A549 (cell line): ENCODE measurements around the gene CCDC171. TPM values are rescaled to one million over a fixed set of nuclear protein-coding genes. Genes with fewer than 3 reads are reported as not detected.

Experiments
- ATAC-seq, 2 experiments: fragments of 200-7000 bp in 1 of 2; fragments of >200 bp in 1 of 2; cut with Nextera tagmentation in 1 of 2; cut with Tn5 transposase in 1 of 2; 3 replicates each; pipeline versions ENCODE4 v1.8.0 to v1.9.1; 2018 to 2020; ENCODE audit warnings: mild to moderate bottlenecking in 1 of 2, moderate library complexity in 1 of 2
- CTCF ChIA-PET: fragments of 300-600 bp; sonication (Branson Sonifier 250); formaldehyde crosslinking; extraction: SDS; loops from one replicate; lab custom pipeline; 2021; ENCODE audit warnings: antibody characterized with exemption, inconsistent platforms; lab: Yijun Ruan, JAX
- POLR2A ChIA-PET: fragments of 350-600 bp; formaldehyde crosslinking; extraction: SDS; loops from one replicate; lab custom pipeline; 2021; ENCODE audit warnings: antibody characterized with exemption, inconsistent platforms; lab: Yijun Ruan, JAX
- DNase-seq, 2 experiments: peaks; one replicate each; pipeline versions ENCODE4 v3.0.0 to v3.0.0-alpha.2; 2011 to 2016; ENCODE audit warnings: low read depth in 1 of 2, low spot score in 1 of 2
- FAIRE-seq: peaks from 2 replicates; lab custom pipeline; 2011; peaks lifted over from hg19 to GRCh38; lab: Jason Lieb, UNC
- H3K27ac ChIP-seq, 2 experiments: fragments of >200 bp; sonication (Bioruptor Twin); formaldehyde crosslinking; 3 replicates each; pipeline ENCODE4 v1.5.1; 2016 to 2017
- H3K4me1 ChIP-seq: fragments of >200 bp; sonication (Bioruptor Twin); formaldehyde crosslinking; 3 replicates; pipeline ENCODE4 v1.6.1; 2016
- H3K4me2 ChIP-seq: fragments of >200 bp; sonication (Bioruptor Twin); formaldehyde crosslinking; 3 replicates; pipeline ENCODE4 v1.6.1; 2016
- H3K4me3 ChIP-seq: fragments of >200 bp; sonication (Bioruptor Twin); formaldehyde crosslinking; 3 replicates; pipeline ENCODE4 v1.5.1; 2016
- H3K9me3 ChIP-seq: fragments of >200 bp; sonication (Bioruptor Twin); formaldehyde crosslinking; 3 replicates; pipeline ENCODE4 v1.6.1; 2016
- CBX2 ChIP-seq: fragments of 200-600 bp; sonication (generic); IDR thresholded peaks from 2 replicates; pipeline ENCODE4 v1.6.1; 2016; ENCODE audit warnings: low read depth, mild to moderate bottlenecking, borderline replicate concordance
- CEBPB ChIP-seq, 2 experiments: fragments of >200 bp in 1 of 2; sonication (Bioruptor Twin) in 1 of 2; formaldehyde crosslinking in 1 of 2; IDR thresholded peaks; 2 replicates each; pipeline ENCODE4 v1.6.1; 2012 to 2016
- CHD4 ChIP-seq: fragments of 200-600 bp; sonication (generic); IDR thresholded peaks from 2 replicates; pipeline ENCODE4 v1.6.1; 2016; ENCODE audit warnings: antibody characterized with exemption, mild to moderate bottlenecking, borderline replicate concordance
- EHF ChIP-seq: fragments of 250-450 bp; sonication (Bioruptor Pico); IDR thresholded peaks from 2 replicates; pipeline ENCODE4 v1.5.0; 2020; ENCODE audit warnings: mild to moderate bottlenecking
- ELK1 ChIP-seq: fragments of 150-350 bp; IDR thresholded peaks from 2 replicates; pipeline ENCODE4 v1.6.1; 2014; ENCODE audit warnings: low read depth, mild to moderate bottlenecking, low read length
- ESRRA ChIP-seq: fragments of 150-350 bp; IDR thresholded peaks from 2 replicates; pipeline ENCODE4 v1.6.1; 2014; ENCODE audit warnings: mild to moderate bottlenecking, low read length, borderline replicate concordance
- FOSB ChIP-seq: fragments of 250-450 bp; sonication (Bioruptor Pico); IDR thresholded peaks from 2 replicates; pipeline ENCODE4 v1.5.0; 2020; ENCODE audit warnings: mild to moderate bottlenecking, moderate library complexity
- HDAC2 ChIP-seq: fragments of 200-600 bp; sonication (generic); IDR thresholded peaks from 2 replicates; pipeline ENCODE4 v1.6.1; 2016
- HOXA7 ChIP-seq: fragments of 250-450 bp; sonication (Bioruptor Pico); IDR thresholded peaks from 2 replicates; pipeline ENCODE4 v1.5.0; 2020; ENCODE audit warnings: mild to moderate bottlenecking, moderate library complexity
- JUNB ChIP-seq: fragments of >200 bp; sonication (Bioruptor Twin); formaldehyde crosslinking; IDR thresholded peaks from 2 replicates; pipeline ENCODE4 v1.6.1; 2016
- MAZ ChIP-seq: fragments of 150-350 bp; IDR thresholded peaks from 2 replicates; pipeline ENCODE4 v1.6.1; 2014; ENCODE audit warnings: antibody characterized with exemption, low read depth, low read length, borderline replicate concordance
- NFE2L2 ChIP-seq: fragments of 150-350 bp; conservative IDR thresholded peaks from 2 replicates; pipeline ENCODE4 v1.6.1; 2014; ENCODE audit warnings: low read length
- PHF8 ChIP-seq: fragments of 200-600 bp; sonication (generic); IDR thresholded peaks from 2 replicates; pipeline ENCODE4 v1.6.1; 2016; ENCODE audit warnings: low read depth, mild to moderate bottlenecking, antibody characterized with exemption, moderate library complexity, borderline replicate concordance
- POLR2A ChIP-seq: IDR thresholded peaks from 2 replicates; pipeline ENCODE4 v1.6.1; 2012; ENCODE audit warnings: mild to moderate bottlenecking, low read length
- REST ChIP-seq: fragments of 200-600 bp; sonication (generic); IDR thresholded peaks from 2 replicates; pipeline ENCODE4 v1.6.1; 2016; ENCODE audit warnings: antibody characterized with exemption, mild to moderate bottlenecking, moderate library complexity
- TP53 ChIP-seq: fragments of 250-450 bp; sonication (Bioruptor Pico); IDR thresholded peaks from 2 replicates; pipeline ENCODE4 v1.5.0; 2021; ENCODE audit warnings: mild to moderate bottlenecking, moderate library complexity
- ZC3H11A ChIP-seq: fragments of 450-650 bp; IDR thresholded peaks from 2 replicates; pipeline ENCODE4 v1.6.1; 2014; ENCODE audit warnings: antibody characterized with exemption, mild to moderate bottlenecking
- ZFP36 ChIP-seq: fragments of 450-650 bp; IDR thresholded peaks from 2 replicates; pipeline ENCODE4 v1.6.1; 2014; ENCODE audit warnings: borderline replicate concordance; ENCODE audit not compliant: partially characterized antibody
- WGBS: methylation state at CpG from one replicate; pipeline ENCODE4 v1.1.6; 2017; ENCODE audit errors: missing lambda C conversion rate; 5-methylcytosine and 5-hydroxymethylcytosine counted together
- polyA plus RNA-seq, 4 experiments: library from polyadenylated mRNA; depleted of rRNA in 3 of 4; stranded (reverse); fragments of >200 nt; fragmentation: RNase III in 1 of 4; extraction: RNeasy Plus Mini Kit Qiagen cat#74134 plus additional on column Dnase treatment in 1 of 4; gene quantifications; 2 replicates in 3 of 4; 3 replicates in 1 of 4; pipeline ENCODE4 v1.2.3, GENCODE V29; 2011 to 2017
- TF ChIP-seq, protein P1 (sequence below): IDR thresholded peaks from 2 replicates; pipeline ENCODE4 v1.6.1; 2012

Gene CCDC171
- polyA plus RNA-seq, 2 of the 4 experiments (the other 2 are of a cell fraction) = 0.88 to 1.3 TPM

DNA sequence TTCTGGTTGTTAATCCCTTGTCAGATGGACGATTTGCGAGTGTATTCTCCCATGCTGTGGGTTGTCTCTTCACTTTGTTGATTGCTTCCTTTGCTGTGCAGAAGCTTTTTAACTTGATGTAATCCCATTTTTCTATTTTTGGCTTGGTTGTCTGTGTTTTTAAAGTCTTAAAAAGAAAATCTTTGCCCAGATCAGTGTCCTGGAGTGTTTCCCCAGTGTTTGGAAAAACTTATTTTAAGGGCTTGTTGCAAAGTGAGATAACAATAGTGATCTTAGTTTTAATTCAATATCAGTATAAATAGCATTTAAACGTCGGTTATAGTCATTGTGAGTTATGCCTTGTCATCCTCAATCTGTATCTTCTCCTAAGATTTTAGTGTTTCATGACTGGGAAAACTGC is 329.5 kb downstream of the CCDC171 start:
- Histone ChIP-seq H3K9me3 (no peaks in the 10 kb centered on the region), H3K4me3 (no peak overlapping the region), H3K27ac (no peak overlapping the region), H3K4me1 (no peaks in the 10 kb centered on the region), H3K4me2 (no peak overlapping the region)
- no peak for FAIRE-seq
- CTCF ChIA-PET = interaction anchor here (0.6 to 1.2 kb wide), 2 partner anchors 254 to 700 kb away, joined by 4 read pairs; no protein-coding TSS in a partner anchor
- no peak for TF ChIP-seq CHD4
- TF ChIP-seq HDAC2 = no peak
- no peak for TF ChIP-seq FOSB (CRISPR knock-in tag)
- TF ChIP-seq MAZ = no peak
- TF ChIP-seq TP53 (CRISPR knock-in tag) = no peak
- no peak for TF ChIP-seq ZC3H11A
- no peak for ATAC-seq
- 71% methylated on average over 4 of the region's 4 CpGs for WGBS
- no peak for DNase-seq
- POLR2A ChIA-PET = no interaction called here

GRCh38 chr9:15882883-15883282 is 330.0 kb downstream of the CCDC171 start:
- ATAC-seq (no peak), FAIRE-seq (no peak), DNase-seq (no peak)
- Histone ChIP-seq H3K4me3 (no peak overlapping the region), H3K4me1 (no peaks in the 10 kb centered on the region), H3K27ac (no peak overlapping the region), H3K9me3 (no peaks in the 10 kb centered on the region), H3K4me2 (no peak overlapping the region)
- CTCF ChIA-PET = interaction anchor here (1.2 kb wide), 1 partner anchor 253 kb away, joined by 4 read pairs; no protein-coding TSS in a partner anchor
- TF ChIP-seq POLR2A = no peak
- TF ChIP-seq CBX2 = no peak
- no peak for TF ChIP-seq ELK1
- TF ChIP-seq TP53 (CRISPR knock-in tag) = no peak
- TF ChIP-seq ESRRA = no peak
- TF ChIP-seq EHF (CRISPR knock-in tag) = no peak
- no peak for TF ChIP-seq CEBPB (IDR thresholded peaks at IDR 0.05)
- TF ChIP-seq, protein P1, sequence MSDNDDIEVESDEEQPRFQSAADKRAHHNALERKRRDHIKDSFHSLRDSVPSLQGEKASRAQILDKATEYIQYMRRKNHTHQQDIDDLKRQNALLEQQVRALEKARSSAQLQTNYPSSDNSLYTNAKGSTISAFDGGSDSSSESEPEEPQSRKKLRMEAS = no peak
- TF ChIP-seq JUNB = no peak
- TF ChIP-seq REST = no peak
- TF ChIP-seq NFE2L2 = no peak
- no peak for TF ChIP-seq CHD4
- TF ChIP-seq FOSB (CRISPR knock-in tag) = no peak
- TF ChIP-seq MAZ = no peak
- TF ChIP-seq HOXA7 (CRISPR knock-in tag) = no peak
- no peak for TF ChIP-seq ZFP36
- 84% methylated on average over 3 of the region's 3 CpGs for WGBS
- POLR2A ChIA-PET = no interaction called here

DNA sequence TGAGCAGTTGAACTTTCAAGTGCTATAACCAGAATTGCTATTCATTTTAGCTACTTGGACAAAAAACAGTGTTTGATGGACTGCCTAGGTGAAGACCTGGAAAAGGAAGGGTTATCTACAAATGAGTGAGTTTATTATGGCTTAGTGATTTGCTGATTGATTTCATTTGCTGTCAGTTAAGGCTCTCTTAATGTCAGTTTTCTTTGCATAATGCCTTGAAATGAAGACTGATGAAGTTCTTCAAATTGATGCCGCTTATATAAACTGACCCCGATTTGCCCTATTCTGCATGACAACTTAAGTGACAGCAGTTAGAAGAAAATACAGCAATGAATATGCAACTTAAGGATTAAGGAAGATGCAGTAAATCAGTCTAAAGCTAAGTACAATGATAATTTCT is 332.6 kb downstream of the CCDC171 start:
- no peaks in the 10 kb centered on the region for H3K9me3 ChIP-seq
- FAIRE-seq (no peak), ATAC-seq (no peak), DNase-seq (no peak)
- no peak overlapping the region for H3K4me2 ChIP-seq
- POLR2A ChIA-PET = no interaction called here
- 81% methylated on average over 2 of the region's 2 CpGs for WGBS
- TF ChIP-seq PHF8 = no peak
- H3K4me1 ChIP-seq = no peaks in the 10 kb centered on the region
- no peak overlapping the region for H3K4me3 ChIP-seq
- H3K27ac ChIP-seq = no peak overlapping the region
- CTCF ChIA-PET = no interaction called here
